ENCODE data around the gene CNR2. TPM values are rescaled to one million over a fixed set of nuclear protein-coding genes. Genes with fewer than 3 reads are reported as not detected.

Gene CNR2

DNA sequence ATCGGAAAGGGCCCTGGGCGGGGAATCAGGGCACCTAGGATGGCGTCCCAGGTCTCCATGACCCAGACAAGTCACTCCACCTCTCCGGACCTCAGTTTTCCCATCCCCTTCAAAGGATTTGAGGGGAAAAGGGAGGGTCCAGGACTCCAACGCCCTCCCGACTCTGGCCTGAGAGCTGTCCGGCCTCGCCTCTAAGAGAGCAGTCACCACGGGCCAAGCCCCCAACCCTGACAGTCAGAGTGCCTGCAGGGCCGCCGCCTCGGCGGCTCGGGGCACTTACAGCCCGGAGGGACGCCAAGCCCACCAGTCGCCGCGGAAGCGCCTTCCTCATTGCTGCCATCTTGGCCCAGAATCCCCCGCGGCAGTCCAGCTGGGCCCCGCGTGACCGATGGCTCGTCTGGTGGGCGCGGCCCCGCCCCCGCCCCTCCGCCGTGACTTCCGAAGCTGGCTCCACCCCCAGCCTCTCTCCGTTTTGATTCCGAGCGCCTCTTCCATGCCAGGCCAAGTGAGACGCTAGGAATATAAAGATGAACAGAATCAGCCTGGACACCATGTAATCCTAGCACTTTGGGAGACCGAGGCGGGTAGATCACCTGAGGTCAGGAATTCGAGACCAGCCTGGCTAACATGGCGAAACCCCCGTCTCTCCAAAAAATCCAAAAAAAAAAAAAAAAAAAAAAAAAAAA is 87.9 kb downstream of the CNR2 start, which contains the start of gene HMGCL:
Gene HMGCL (minus strand): TSS at position 354 of the 686 bp plus-strand sequence. CDS start 14 bp downstream, at position 340.
- Histone ChIP-seq H3K4me3 (ENCODE audit: low read length) (peak within 1 kb of the TSS; percentile 99), H3K36me3 (ENCODE audit: control insufficient read depth, insufficient read depth, low read length) (no peaks in the 10 kb centered on the region), H2BK120ac (ENCODE audit: low read depth, low read length) (no peak within 1 kb of the TSS), H3K56ac (ENCODE audit: low read length) (peak within 1 kb of the TSS; percentile 99), H2AK5ac (ENCODE audit: low read length) (peak within 1 kb of the TSS; percentile 82), H3K4ac (ENCODE audit: low read depth, low read length) (peak within 1 kb of the TSS; percentile 27), H3K9ac (ENCODE audit: low read length) (peak within 1 kb of the TSS; percentile 97), H3K79me2 (ENCODE audit: control insufficient read depth, insufficient read depth, low read length) (no peaks in the 10 kb centered on the region), H4K5ac (ENCODE audit: low read length) (peak within 1 kb of the TSS; percentile 87), H3K79me1 (ENCODE audit: low read length) (peaks cover 2% of the 10 kb centered on the region), H2BK5ac (ENCODE audit: low read length) (no peak within 1 kb of the TSS), H2BK15ac (replicated peaks; ENCODE audit: low read depth) (no peak within 1 kb of the TSS), H3K27ac (ENCODE audit: low read depth, low read length) (peak within 1 kb of the TSS; percentile 78), H3K4me2 (ENCODE audit: low read length) (peak within 1 kb of the TSS; percentile 100), H3K27me3 (ENCODE audit: insufficient read depth, low read length, poor library complexity) (no peaks in the 10 kb centered on the region), H3K4me1 (ENCODE audit: control insufficient read depth, low read depth, low read length) (peaks cover 2% of the 10 kb centered on the region), H3K23ac (ENCODE audit: low read length) (no peak within 1 kb of the TSS), H3K18ac (ENCODE audit: low read length) (peak within 1 kb of the TSS; percentile 13), H4K8ac (ENCODE audit: low read depth, low read length) (peak within 1 kb of the TSS; percentile 68)
- WGBS (ENCODE audit: extremely low coverage, insufficient coverage, low lambda C conversion rate) = no CpG with 5 or more reads among the region's 42 CpGs
- peak; percentile 93 for DNase-seq

DNA sequence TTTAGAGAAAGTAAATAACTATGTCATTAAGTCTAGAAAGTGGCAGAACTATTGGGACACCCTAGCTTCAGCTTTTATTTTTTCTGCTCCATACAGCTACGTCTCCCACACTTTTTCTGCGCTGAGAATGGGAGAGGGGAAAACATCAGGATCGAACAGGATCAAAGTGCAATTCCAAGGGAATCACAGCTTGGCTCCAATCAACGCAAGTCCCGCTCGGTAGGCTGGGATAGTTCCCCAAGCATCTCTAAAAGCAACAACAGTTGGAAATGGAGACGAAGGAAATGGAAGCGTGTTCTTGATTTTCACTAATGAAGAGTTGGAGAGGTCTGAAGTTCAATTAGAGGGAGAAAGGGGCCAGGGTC is 88.5 kb downstream of the CNR2 start:
- no peaks in the 10 kb centered on the region for H3K27me3 ChIP-seq (ENCODE audit: insufficient read depth, low read length, poor library complexity)
- H3K4ac ChIP-seq (ENCODE audit: low read depth, low read length) = no peak overlapping the region
- H3K56ac ChIP-seq (ENCODE audit: low read length) = peak overlapping the region; percentile 99
- H3K18ac ChIP-seq (ENCODE audit: low read length) = peak overlapping the region; percentile 13
- no peaks in the 10 kb centered on the region for H3K36me3 ChIP-seq (ENCODE audit: control insufficient read depth, insufficient read depth, low read length)
- H3K9ac ChIP-seq (ENCODE audit: low read length) = peak overlapping the region; percentile 97
- peaks cover 2% of the 10 kb centered on the region for H3K4me1 ChIP-seq (ENCODE audit: control insufficient read depth, low read depth, low read length)
- no peak overlapping the region for H4K8ac ChIP-seq (ENCODE audit: low read depth, low read length)
- H2BK120ac ChIP-seq (ENCODE audit: low read depth, low read length) = no peak overlapping the region
- peaks cover 2% of the 10 kb centered on the region for H3K79me1 ChIP-seq (ENCODE audit: low read length)
- peak overlapping the region; percentile 82 for H2AK5ac ChIP-seq (ENCODE audit: low read length)
- WGBS (ENCODE audit: extremely low coverage, insufficient coverage, low lambda C conversion rate) = no CpG with 5 or more reads among the region's 8 CpGs
- no peak overlapping the region for H3K23ac ChIP-seq (ENCODE audit: low read length)
- peak overlapping the region; percentile 87 for H4K5ac ChIP-seq (ENCODE audit: low read length)
- H3K4me3 ChIP-seq (ENCODE audit: low read length) = peak overlapping the region; percentile 99
- peak overlapping the region; percentile 100 for H3K4me2 ChIP-seq (ENCODE audit: low read length)
- H3K27ac ChIP-seq (ENCODE audit: low read depth, low read length) = no peak overlapping the region
- no peak overlapping the region for H2BK5ac ChIP-seq (ENCODE audit: low read length)
- DNase-seq = no peak
- H2BK15ac ChIP-seq (replicated peaks; ENCODE audit: low read depth) = no peak overlapping the region
- no peaks in the 10 kb centered on the region for H3K79me2 ChIP-seq (ENCODE audit: control insufficient read depth, insufficient read depth, low read length)

DNA sequence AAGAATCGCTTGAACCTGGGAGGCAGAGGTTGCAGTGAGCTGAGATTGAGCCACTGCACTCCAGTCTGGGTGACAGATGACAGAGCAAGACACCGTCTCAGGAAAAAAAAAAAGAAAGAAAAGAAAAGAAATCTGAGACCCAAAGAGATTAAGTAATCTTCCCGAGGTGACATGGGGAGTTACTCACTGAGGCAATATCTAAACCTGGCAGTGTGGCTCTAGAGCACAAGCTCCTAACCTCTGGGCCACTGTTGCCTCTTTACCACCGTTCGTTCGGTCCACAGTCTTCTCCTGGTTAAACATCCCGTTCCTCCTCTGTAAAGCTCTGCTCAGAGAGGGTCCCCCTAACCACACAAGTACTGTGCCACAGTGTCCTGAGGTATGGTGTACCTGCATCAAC is 89.4 kb downstream of the CNR2 start:
- Histone ChIP-seq H2BK5ac (ENCODE audit: low read length) (no peak overlapping the region), H2AK5ac (ENCODE audit: low read length) (no peak overlapping the region), H3K4me2 (ENCODE audit: low read length) (no peak overlapping the region), H3K79me1 (ENCODE audit: low read length) (peaks cover 2% of the 10 kb centered on the region), H3K56ac (ENCODE audit: low read length) (no peak overlapping the region), H3K4me1 (ENCODE audit: control insufficient read depth, low read depth, low read length) (peaks cover 2% of the 10 kb centered on the region), H3K9ac (ENCODE audit: low read length) (no peak overlapping the region), H4K5ac (ENCODE audit: low read length) (no peak overlapping the region), H3K79me2 (ENCODE audit: control insufficient read depth, insufficient read depth, low read length) (no peaks in the 10 kb centered on the region), H3K4ac (ENCODE audit: low read depth, low read length) (no peak overlapping the region), H3K23ac (ENCODE audit: low read length) (no peak overlapping the region), H3K36me3 (ENCODE audit: control insufficient read depth, insufficient read depth, low read length) (no peaks in the 10 kb centered on the region), H2BK15ac (replicated peaks; ENCODE audit: low read depth) (no peak overlapping the region), H3K27me3 (ENCODE audit: insufficient read depth, low read length, poor library complexity) (no peaks in the 10 kb centered on the region), H4K8ac (ENCODE audit: low read depth, low read length) (no peak overlapping the region), H2BK120ac (ENCODE audit: low read depth, low read length) (no peak overlapping the region), H3K27ac (ENCODE audit: low read depth, low read length) (no peak overlapping the region), H3K18ac (ENCODE audit: low read length) (no peak overlapping the region), H3K4me3 (ENCODE audit: low read length) (no peak overlapping the region)
- no peak for DNase-seq
- no CpG with 5 or more reads among the region's 7 CpGs for WGBS (ENCODE audit: extremely low coverage, insufficient coverage, low lambda C conversion rate)

Small RNAs within 50 kb of the gene (small RNA-seq; reads per million reads assigned to genes)
- gene MIR378F (ENCODE audit: insufficient read depth) = not detected

All from mesendoderm (in vitro differentiated cells).